ENCODE measurements around the gene HIPK2. TPM values are rescaled to one million over a fixed set of nuclear protein-coding genes. Genes with fewer than 3 reads are reported as not detected.

Gene HIPK2
- total and polyA plus RNA-seq, 7 donors, result 2.4 to 15.7 (median 7.9) TPM

GRCh38 chr7:139600306-139600705, 177.5 kb downstream of the HIPK2 start:
- Histone ChIP-seq H3K36me3 (peaks cover 0 to 83% (median 23%) of the 10 kb centered on the region in 4 donors), H3K27ac (no peak overlapping the region), H3K27me3 (no peaks in the 10 kb centered on the region), H3K4me3 (no peak overlapping the region), H3K4me1 (no peaks in the 10 kb centered on the region), H3K9me3 (no peaks in the 10 kb centered on the region)
- intact Hi-C loops (cut with DNase I), result no loop called here
- 91 to 96% methylated on average over 8 of the region's 8 CpGs for WGBS, 2 donors
- TF ChIP-seq EP300 (IDR thresholded peaks at IDR 0.05), result no peak
- TF ChIP-seq, protein P1, sequence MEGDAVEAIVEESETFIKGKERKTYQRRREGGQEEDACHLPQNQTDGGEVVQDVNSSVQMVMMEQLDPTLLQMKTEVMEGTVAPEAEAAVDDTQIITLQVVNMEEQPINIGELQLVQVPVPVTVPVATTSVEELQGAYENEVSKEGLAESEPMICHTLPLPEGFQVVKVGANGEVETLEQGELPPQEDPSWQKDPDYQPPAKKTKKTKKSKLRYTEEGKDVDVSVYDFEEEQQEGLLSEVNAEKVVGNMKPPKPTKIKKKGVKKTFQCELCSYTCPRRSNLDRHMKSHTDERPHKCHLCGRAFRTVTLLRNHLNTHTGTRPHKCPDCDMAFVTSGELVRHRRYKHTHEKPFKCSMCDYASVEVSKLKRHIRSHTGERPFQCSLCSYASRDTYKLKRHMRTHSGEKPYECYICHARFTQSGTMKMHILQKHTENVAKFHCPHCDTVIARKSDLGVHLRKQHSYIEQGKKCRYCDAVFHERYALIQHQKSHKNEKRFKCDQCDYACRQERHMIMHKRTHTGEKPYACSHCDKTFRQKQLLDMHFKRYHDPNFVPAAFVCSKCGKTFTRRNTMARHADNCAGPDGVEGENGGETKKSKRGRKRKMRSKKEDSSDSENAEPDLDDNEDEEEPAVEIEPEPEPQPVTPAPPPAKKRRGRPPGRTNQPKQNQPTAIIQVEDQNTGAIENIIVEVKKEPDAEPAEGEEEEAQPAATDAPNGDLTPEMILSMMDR (IDR thresholded peaks at IDR 0.05), result no peak
- TF ChIP-seq POLR2A (IDR thresholded peaks at IDR 0.05), result no peak
- no peak for TF ChIP-seq POLR2AphosphoS5 (IDR thresholded peaks at IDR 0.05)
- DNase-seq, result no peak

GRCh38 chr7:139598642-139599041, 179.2 kb downstream of the HIPK2 start:
- intact Hi-C loops (cut with DNase I), result no loop called here
- Histone ChIP-seq H3K4me1 (no peaks in the 10 kb centered on the region), H3K27ac (no peak overlapping the region), H3K9me3 (no peaks in the 10 kb centered on the region), H3K4me3 (no peak overlapping the region), H3K36me3 (peaks cover 0 to 90% (median 22%) of the 10 kb centered on the region in 4 donors), H3K27me3 (no peaks in the 10 kb centered on the region)
- TF ChIP-seq EP300 (IDR thresholded peaks at IDR 0.05) (no peak), POLR2A (IDR thresholded peaks at IDR 0.05) (no peak), POLR2AphosphoS5 (IDR thresholded peaks at IDR 0.05) (no peak)
- TF ChIP-seq, protein P1 (IDR thresholded peaks at IDR 0.05), result no peak
- WGBS, 2 donors, result 71 to 88% methylated on average over 1 of the region's 1 CpG
- DNase-seq, result no peak

GRCh38 chr7:139597028-139597427, 180.8 kb downstream of the HIPK2 start:
- intact Hi-C loops (cut with DNase I), result no loop called here
- no peaks in the 10 kb centered on the region for H3K9me3 ChIP-seq
- no peak overlapping the region for H3K4me3 ChIP-seq
- peaks cover 0 to 91% (median 15%) of the 10 kb centered on the region in 4 donors for H3K36me3 ChIP-seq
- no peaks in the 10 kb centered on the region for H3K4me1 ChIP-seq
- TF ChIP-seq POLR2A (IDR thresholded peaks at IDR 0.05) (no peak), POLR2AphosphoS5 (IDR thresholded peaks at IDR 0.05) (no peak), EP300 (IDR thresholded peaks at IDR 0.05) (no peak)
- TF ChIP-seq, protein P1 (IDR thresholded peaks at IDR 0.05), result no peak
- no peak for DNase-seq
- H3K27ac ChIP-seq, result no peak overlapping the region
- WGBS, 2 donors, result 95 to 98% methylated on average over 5 of the region's 5 CpGs
- no peaks in the 10 kb centered on the region for H3K27me3 ChIP-seq

- peaks cover 0 to 93% (median 15%) of the 10 kb centered on the region in 4 donors for H3K36me3 ChIP-seq
- H3K4me3 ChIP-seq, result no peak overlapping the region
- no peak for DNase-seq
- H3K27ac ChIP-seq, result no peak overlapping the region
- no peaks in the 10 kb centered on the region for H3K4me1 ChIP-seq
- intact Hi-C loops (cut with DNase I), result no loop called here
- H3K9me3 ChIP-seq, result no peaks in the 10 kb centered on the region
- H3K27me3 ChIP-seq, result no peaks in the 10 kb centered on the region
- TF ChIP-seq, protein P1 (IDR thresholded peaks at IDR 0.05), result no peak
- TF ChIP-seq EP300 (IDR thresholded peaks at IDR 0.05), result no peak
- TF ChIP-seq POLR2A (IDR thresholded peaks at IDR 0.05), result no peak
- no peak for TF ChIP-seq POLR2AphosphoS5 (IDR thresholded peaks at IDR 0.05)
- 93 to 96% methylated on average over 17 of the region's 17 CpGs for WGBS, 2 donors
Measured at GRCh38 chr7:139596626-139597025, 181.2 kb downstream of the HIPK2 start.

DNA sequence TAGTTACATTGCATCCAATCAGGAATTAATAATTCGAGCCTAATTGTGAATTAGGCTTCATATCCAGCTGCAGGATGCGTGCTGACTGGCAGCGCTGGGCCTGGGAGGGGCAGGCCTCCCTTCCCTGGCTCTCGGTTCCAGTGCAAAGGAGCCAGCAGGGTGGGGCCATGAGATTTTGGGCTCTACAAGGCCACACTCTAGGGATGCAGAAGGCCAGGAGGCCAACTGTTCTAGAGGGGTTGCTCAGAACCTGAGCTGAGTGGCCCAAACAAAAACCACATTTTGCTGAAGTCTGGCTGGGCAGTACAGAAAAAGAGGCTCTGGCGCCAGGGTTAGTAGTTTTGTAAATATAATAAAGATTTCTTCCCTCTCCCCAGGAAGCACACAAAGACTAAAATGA, 182.0 kb downstream of the HIPK2 start:
- Histone ChIP-seq H3K36me3 (peaks cover 0 to 95% (median 15%) of the 10 kb centered on the region in 4 donors), H3K4me3 (no peak overlapping the region)
- WGBS, 2 donors, result 78 to 84% methylated on average over 5 of the region's 5 CpGs

More for the DNA sequence above, 182.0 kb downstream of the HIPK2 start:
- Histone ChIP-seq H3K9me3 (no peaks in the 10 kb centered on the region), H3K27ac (no peak overlapping the region), H3K4me1 (no peaks in the 10 kb centered on the region), H3K27me3 (no peaks in the 10 kb centered on the region)
- TF ChIP-seq EP300 (IDR thresholded peaks at IDR 0.05) (no peak), POLR2AphosphoS5 (IDR thresholded peaks at IDR 0.05) (no peak), POLR2A (IDR thresholded peaks at IDR 0.05) (no peak)
- TF ChIP-seq, protein P1 (IDR thresholded peaks at IDR 0.05), result no peak
- no peak for DNase-seq
- intact Hi-C loops (cut with DNase I), result no loop called here
